ENCODE data around the gene LTO1. TPM values are rescaled to one million over a fixed set of nuclear protein-coding genes. Genes with fewer than 3 reads are reported as not detected.
"Not testable (repeated sequence)": the region's sequence is repeated elsewhere in the genome, so short reads cannot be mapped to it uniquely, and the experiment has no call there.

The LTO1 gene
- total RNA-seq, 3 donors from 2014 or later (not counting 1 experiment from before 2014, with no cell fraction given), result 23.2 to 33.5 (median 25.3) TPM

- H3K27me3 ChIP-seq (ENCODE audit: control insufficient read depth, insufficient read depth, low read length), result no peaks in the 10 kb centered on the region
- no peaks in the 10 kb centered on the region for H3K36me3 ChIP-seq (ENCODE audit: control insufficient read depth, insufficient read depth, low read length)
- no peak for TF ChIP-seq CTCF (IDR thresholded peaks at IDR 0.05)
- Mint-ChIP-seq H3K27me3 (ENCODE audit: low read depth in 2 of 2) (peaks cover 25 to 33% of the 10 kb centered on the region in 2 donors), H3K36me3 (no peaks in the 10 kb centered on the region), H3K27ac (no peak overlapping the region), H3K4me3 (no peak overlapping the region), H3K9me3 (peaks cover 2 to 3% of the 10 kb centered on the region in 2 donors), H3K4me1 (peaks cover 0 to 7% of the 10 kb centered on the region in 2 donors)
- H3K4me1 ChIP-seq (ENCODE audit: control insufficient read depth, insufficient read depth, low read length), result no peaks in the 10 kb centered on the region
- no peak overlapping the region for H3K27ac ChIP-seq (ENCODE audit: low read length)
- H3K4me3 ChIP-seq (ENCODE audit: low read length), result no peak overlapping the region
- ATAC-seq, result no peak
- intact Hi-C loops (cut with micrococcal nuclease), result no loop called here
- DNase-seq, result no peak
- peaks cover 8% of the 10 kb centered on the region for H3K9me3 ChIP-seq (ENCODE audit: control insufficient read depth, insufficient read depth, low read length)
- 87% methylated on average over 14 of the region's 14 CpGs for WGBS (ENCODE audit: insufficient coverage)
Measured at GRCh38 chr11:69627551-69627950, 47.6 kb downstream of the LTO1 start.

GRCh38 chr11:69625476-69625875 is 49.7 kb downstream of the LTO1 start:
- peaks cover 2 to 3% of the 10 kb centered on the region in 2 donors for H3K9me3 Mint-ChIP-seq
- Histone ChIP-seq H3K27ac (ENCODE audit: low read length) (no peak overlapping the region), H3K36me3 (ENCODE audit: control insufficient read depth, insufficient read depth, low read length) (no peaks in the 10 kb centered on the region), H3K27me3 (ENCODE audit: control insufficient read depth, insufficient read depth, low read length) (no peaks in the 10 kb centered on the region), H3K4me3 (ENCODE audit: low read length) (no peak overlapping the region), H3K4me1 (ENCODE audit: control insufficient read depth, insufficient read depth, low read length) (no peaks in the 10 kb centered on the region), H3K9me3 (ENCODE audit: control insufficient read depth, insufficient read depth, low read length) (peaks cover 8% of the 10 kb centered on the region)
- ATAC-seq (no peak), DNase-seq (no peak)
- 89% methylated on average over 10 of the region's 10 CpGs for WGBS (ENCODE audit: insufficient coverage)
- no peak for TF ChIP-seq CTCF (IDR thresholded peaks at IDR 0.05)
- intact Hi-C loops (cut with micrococcal nuclease), result no loop called here
- peaks cover 0 to 7% of the 10 kb centered on the region in 2 donors for H3K4me1 Mint-ChIP-seq
- H3K4me3 Mint-ChIP-seq, result no peak overlapping the region
- H3K36me3 Mint-ChIP-seq, result no peaks in the 10 kb centered on the region
- H3K27me3 Mint-ChIP-seq (ENCODE audit: low read depth in 2 of 2), result peaks cover 20 to 21% of the 10 kb centered on the region in 2 donors
- no peak overlapping the region for H3K27ac Mint-ChIP-seq

GRCh38 chr11:69624293-69624692 is 50.9 kb downstream of the LTO1 start:
- H3K9me3 Mint-ChIP-seq, result no peaks in the 10 kb centered on the region
- no peaks in the 10 kb centered on the region for H3K36me3 Mint-ChIP-seq
- H3K4me3 ChIP-seq (ENCODE audit: low read length), result no peak overlapping the region
- H3K36me3 ChIP-seq (ENCODE audit: control insufficient read depth, insufficient read depth, low read length), result no peaks in the 10 kb centered on the region
- TF ChIP-seq CTCF (IDR thresholded peaks at IDR 0.05), result no peak
- DNase-seq (no peak), ATAC-seq (no peak)
- intact Hi-C loops (cut with micrococcal nuclease), result no loop called here
- H3K27ac Mint-ChIP-seq, result no peak overlapping the region
- peaks cover 18 to 19% of the 10 kb centered on the region in 2 donors for H3K27me3 Mint-ChIP-seq (ENCODE audit: low read depth in 2 of 2)
- no peaks in the 10 kb centered on the region for H3K9me3 ChIP-seq (ENCODE audit: control insufficient read depth, insufficient read depth, low read length)
- H3K4me1 Mint-ChIP-seq, result no peaks in the 10 kb centered on the region
- WGBS (ENCODE audit: insufficient coverage), result 89% methylated on average over 1 of the region's 1 CpG
- H3K4me3 Mint-ChIP-seq, result no peak overlapping the region
- H3K27ac ChIP-seq (ENCODE audit: low read length), result no peak overlapping the region
- H3K27me3 ChIP-seq (ENCODE audit: control insufficient read depth, insufficient read depth, low read length), result no peaks in the 10 kb centered on the region
- H3K4me1 ChIP-seq (ENCODE audit: control insufficient read depth, insufficient read depth, low read length), result no peaks in the 10 kb centered on the region

- H3K9me3 ChIP-seq (ENCODE audit: control insufficient read depth, insufficient read depth, low read length); H3K27ac ChIP-seq (ENCODE audit: low read length); H3K4me3 ChIP-seq (ENCODE audit: low read length); H3K4me1 Mint-ChIP-seq; ATAC-seq; H3K36me3 ChIP-seq (ENCODE audit: control insufficient read depth, insufficient read depth, low read length); H3K27me3 ChIP-seq (ENCODE audit: control insufficient read depth, insufficient read depth, low read length); H3K9me3 Mint-ChIP-seq; H3K36me3 Mint-ChIP-seq; H3K27ac Mint-ChIP-seq; intact Hi-C loops (cut with micrococcal nuclease); H3K4me1 ChIP-seq (ENCODE audit: control insufficient read depth, insufficient read depth, low read length); DNase-seq; H3K4me3 Mint-ChIP-seq: not testable (repeated sequence)
- peaks cover 16 to 32% of the 10 kb centered on the region in 2 donors for H3K27me3 Mint-ChIP-seq (ENCODE audit: low read depth in 2 of 2)
- 86% methylated on average over 7 of the region's 8 CpGs for WGBS (ENCODE audit: insufficient coverage)
Measured at GRCh38 chr11:69622097-69622681, 53.0 kb downstream of the LTO1 start.

Data from natural killer cell (primary cell).